ENCODE data around the gene MFAP3L.

DNA sequence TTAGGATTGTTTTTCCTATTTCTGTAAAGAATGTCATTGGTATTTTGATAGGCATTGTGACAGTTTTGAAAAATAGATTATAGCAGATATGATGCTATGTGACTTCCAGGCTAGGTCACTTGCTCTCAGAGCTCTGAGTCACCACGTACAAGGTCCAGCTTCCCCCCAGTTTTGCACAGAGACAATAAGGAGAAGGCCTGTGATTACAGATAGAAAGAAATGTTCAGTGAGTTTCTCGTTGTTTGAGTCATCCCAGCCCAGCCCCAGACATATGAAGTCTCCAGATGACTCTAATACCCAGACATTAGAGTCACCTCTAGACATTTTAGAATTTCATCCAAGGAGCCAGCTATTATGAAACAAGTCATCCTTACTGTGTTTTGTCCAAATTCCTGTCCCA lies 57.2 kb downstream of the MFAP3L start:
- TF ChIP-seq, protein P1, sequence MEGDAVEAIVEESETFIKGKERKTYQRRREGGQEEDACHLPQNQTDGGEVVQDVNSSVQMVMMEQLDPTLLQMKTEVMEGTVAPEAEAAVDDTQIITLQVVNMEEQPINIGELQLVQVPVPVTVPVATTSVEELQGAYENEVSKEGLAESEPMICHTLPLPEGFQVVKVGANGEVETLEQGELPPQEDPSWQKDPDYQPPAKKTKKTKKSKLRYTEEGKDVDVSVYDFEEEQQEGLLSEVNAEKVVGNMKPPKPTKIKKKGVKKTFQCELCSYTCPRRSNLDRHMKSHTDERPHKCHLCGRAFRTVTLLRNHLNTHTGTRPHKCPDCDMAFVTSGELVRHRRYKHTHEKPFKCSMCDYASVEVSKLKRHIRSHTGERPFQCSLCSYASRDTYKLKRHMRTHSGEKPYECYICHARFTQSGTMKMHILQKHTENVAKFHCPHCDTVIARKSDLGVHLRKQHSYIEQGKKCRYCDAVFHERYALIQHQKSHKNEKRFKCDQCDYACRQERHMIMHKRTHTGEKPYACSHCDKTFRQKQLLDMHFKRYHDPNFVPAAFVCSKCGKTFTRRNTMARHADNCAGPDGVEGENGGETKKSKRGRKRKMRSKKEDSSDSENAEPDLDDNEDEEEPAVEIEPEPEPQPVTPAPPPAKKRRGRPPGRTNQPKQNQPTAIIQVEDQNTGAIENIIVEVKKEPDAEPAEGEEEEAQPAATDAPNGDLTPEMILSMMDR (IDR thresholded peaks at IDR 0.05 in 4 of 5, conservative IDR thresholded peaks at IDR 0.05 in 1 of 5), result no peak
- no peak for TF ChIP-seq POLR2A (IDR thresholded peaks at IDR 0.05)

Measured in gastrocnemius medialis (tissue), 4 donors.